Endothelial cell of umbilical vein (primary cell): Measurements from ENCODE around the gene TSPAN10. TPM values are rescaled to one million over a fixed set of nuclear protein-coding genes. Genes with fewer than 3 reads are reported as not detected.

Experiments used
- BruUV-seq: library from RNA; stranded (reverse); fragments of 400-500 nt; replicated peaks from 2 replicates; lab custom pipeline; 2021; lab: Mats Ljungman, UMichigan
- CTCF ChIA-PET: fragments of 300-600, 350-600 bp; sonication (Branson Sonifier 250); formaldehyde crosslinking; loops from one replicate; lab custom pipeline; 2021; ENCODE audit warnings: antibody characterized with exemption, inconsistent platforms; lab: Charles Lee
- POLR2A ChIA-PET: fragments of 300-600, 350-600 bp; sonication (Branson Sonifier 250); formaldehyde crosslinking; loops from one replicate; lab custom pipeline; 2021; ENCODE audit warnings: antibody characterized with exemption, inconsistent platforms; lab: Charles Lee
- DNase-seq: peaks from one replicate; pipeline ENCODE4 v3.0.0-alpha.2; 2011; ENCODE audit warnings: low read depth, low spot score
- FAIRE-seq: peaks from 2 replicates; lab custom pipeline; 2011; peaks lifted over from hg19 to GRCh38; lab: Jason Lieb, UNC
- H2AFZ ChIP-seq: 2 replicates; pipeline ENCODE4 v1.6.0; 2012; ENCODE audit warnings: low read depth, low read length, control low read depth, inconsistent platforms
- H3K27ac ChIP-seq: 2 replicates; pipeline ENCODE4 v1.5.1; 2011; ENCODE audit warnings: low read depth, mild to moderate bottlenecking, control low read depth, low read length, moderate library complexity; ENCODE audit not compliant: insufficient read depth
- H3K27me3 ChIP-seq, 2 experiments: 2 replicates each; pipeline versions ENCODE4 v1.6.0 to v1.6.1; 2011; ENCODE audit warnings: low read length in 2 of 2, mixed read lengths in 1 of 2; ENCODE audit not compliant: control insufficient read depth in 2 of 2, insufficient read depth in 2 of 2
- H3K36me3 ChIP-seq, 2 experiments: 2 replicates in 1 of 2; 3 replicates in 1 of 2; pipeline ENCODE4 v1.5.1; 2011; ENCODE audit warnings: low read length in 2 of 2, mild to moderate bottlenecking in 1 of 2, moderate library complexity in 1 of 2; ENCODE audit not compliant: control insufficient read depth in 2 of 2, insufficient read depth in 2 of 2; ENCODE audit errors: extremely low read depth in 1 of 2
- H3K4me1 ChIP-seq: 3 replicates; pipeline ENCODE4 v1.5.1; 2011; ENCODE audit warnings: mild to moderate bottlenecking, low read length; ENCODE audit not compliant: control insufficient read depth, insufficient read depth; ENCODE audit errors: extremely low read depth
- H3K4me2 ChIP-seq: 2 replicates; pipeline ENCODE4 v1.6.1; 2011; ENCODE audit warnings: low read length, control low read depth, mixed read lengths; ENCODE audit not compliant: insufficient read depth
- H3K4me3 ChIP-seq, 3 experiments: fragments of 200-600 bp in 1 of 3; sonication (generic), shearing (Covaris generic) in 1 of 3; replicated peaks in 1 of 3; 2 replicates each; pipeline ENCODE4 v1.5.1; 2011 to 2016; ENCODE audit warnings: control low read depth in 3 of 3, low read length in 3 of 3, mild to moderate bottlenecking in 2 of 3, inconsistent platforms in 1 of 3, low read depth in 1 of 3, moderate library complexity in 1 of 3; ENCODE audit not compliant: insufficient read depth in 1 of 3
- H3K79me2 ChIP-seq: 2 replicates; pipeline ENCODE4 v1.6.0; 2012; ENCODE audit warnings: low read length, inconsistent platforms; ENCODE audit not compliant: control insufficient read depth, insufficient read depth
- H3K9ac ChIP-seq: replicated peaks from 2 replicates; pipeline ENCODE3; 2011; ENCODE audit warnings: low read length, control low read depth; ENCODE audit not compliant: insufficient read depth; ENCODE audit errors: extremely low read depth
- H3K9me1 ChIP-seq: replicated peaks from 3 replicates; pipeline ENCODE4 v1.6.0; 2011; ENCODE audit warnings: mild to moderate bottlenecking, low read length; ENCODE audit not compliant: control insufficient read depth, insufficient read depth; ENCODE audit errors: extremely low read depth
- H3K9me3 ChIP-seq: replicated peaks from 2 replicates; pipeline ENCODE4 v1.5.1; 2012; ENCODE audit warnings: low read length, inconsistent platforms; ENCODE audit not compliant: control insufficient read depth, insufficient read depth
- H4K20me1 ChIP-seq: replicated peaks from 2 replicates; pipeline ENCODE3; 2011; ENCODE audit warnings: mild to moderate bottlenecking, low read length; ENCODE audit not compliant: control insufficient read depth, insufficient read depth; ENCODE audit errors: extremely low read depth
- GATA2 ChIP-seq: IDR thresholded peaks from 2 replicates; pipeline ENCODE4 v1.7.0; 2011; ENCODE audit warnings: low read depth, mild to moderate bottlenecking, moderate library complexity, mixed read lengths, low read length; ENCODE audit not compliant: insufficient read length, insufficient read depth
- JUN ChIP-seq: IDR thresholded peaks from 2 replicates; pipeline ENCODE4 v1.6.1; 2011; ENCODE audit warnings: borderline replicate concordance, low read depth; ENCODE audit not compliant: insufficient read length, insufficient read depth
- dilution Hi-C: fragments of 300-500 bp; cut with MboI; formaldehyde crosslinking; loops from one replicate; pipeline ENCODE4 v1.15.0; 2019; ENCODE audit warnings: low sequenced_read_pairs; ENCODE audit not compliant: extremely low pct_ligation_motif_present
- intact Hi-C: fragments of 100-400 bp; cut with micrococcal nuclease; formaldehyde crosslinking; loops from one replicate; pipeline ENCODE4 v1.10.0; 2022
- polyA plus RNA-seq, 4 experiments: library from polyadenylated mRNA; depleted of rRNA in 3 of 4; stranded (reverse) in 3 of 4; unstranded in 1 of 4; fragments of >200 nt; gene quantifications; 2 replicates each; pipeline versions ENCODE4 v1.2.1 to v1.2.3, GENCODE V29; 2011 to 2012; ENCODE audit warnings: missing spikeins in 1 of 4
- total RNA-seq: library from RNA; stranded (reverse); gene quantifications from 2 replicates; pipeline ENCODE4 v1.2.3, GENCODE V29; 2021
- TF ChIP-seq, protein P1 (sequence below): IDR thresholded peaks from 2 replicates; pipeline ENCODE4 v1.6.1; 2011; ENCODE audit not compliant: insufficient read depth, insufficient read length
- TF ChIP-seq, protein P2 (sequence below), 2 donors: IDR thresholded peaks; 1 replicate in 1 of 2; 2 replicates in 1 of 2; pipeline ENCODE4 v1.5.1; 2011; ENCODE audit warnings: low read length in 2 of 2, mild to moderate bottlenecking in 2 of 2, moderate library complexity in 2 of 2, control low read depth in 1 of 2, inconsistent platforms in 1 of 2, low read depth in 1 of 2; ENCODE audit not compliant: insufficient read depth in 1 of 2; ENCODE audit errors: extremely low read depth in 1 of 2

Gene TSPAN10
- total and polyA plus RNA-seq, 2 donors (not counting 3 experiments of a cell fraction or from before 2014, with no cell fraction given): 0.91 to 1.1 TPM

DNA sequence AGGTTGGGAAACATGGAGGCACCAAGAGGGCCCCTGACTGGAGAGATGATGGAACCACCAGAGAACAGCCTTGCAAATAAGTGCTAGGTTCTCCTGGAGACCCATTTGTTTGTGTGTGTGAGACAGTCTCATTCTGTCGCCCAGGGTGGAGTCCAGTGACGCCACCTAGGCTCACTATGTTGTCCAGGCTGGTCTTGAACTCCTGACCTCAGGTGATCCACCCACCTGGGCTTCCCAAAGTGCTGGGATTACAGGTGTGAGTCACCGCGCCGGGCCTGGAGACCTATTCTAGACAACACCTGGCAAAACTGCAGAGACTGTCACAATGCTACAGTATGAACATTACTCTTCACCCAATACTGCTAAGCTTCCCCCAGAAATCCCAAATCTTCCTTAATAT is 1.6 kb upstream of the TSPAN10 start:
- H3K9ac ChIP-seq: no peak overlapping the region
- H3K27me3 ChIP-seq: no peaks in the 10 kb centered on the region
- H3K79me2 ChIP-seq: peaks cover 57% of the 10 kb centered on the region
- H3K4me2 ChIP-seq: peak overlapping the region; percentile 89
- H4K20me1 ChIP-seq: peaks cover 6% of the 10 kb centered on the region
- H3K36me3 ChIP-seq: no peaks in the 10 kb centered on the region
- FAIRE-seq (no peak), DNase-seq (no peak)
- dilution Hi-C loops: no loop called here
- no peak overlapping the region for H3K27ac ChIP-seq
- H3K4me1 ChIP-seq: peaks cover 11% of the 10 kb centered on the region
- CTCF ChIA-PET: no interaction called here
- H3K9me3 ChIP-seq: no peaks in the 10 kb centered on the region
- no peak overlapping the region for H2AFZ ChIP-seq
- no peaks in the 10 kb centered on the region for H3K9me1 ChIP-seq
- intact Hi-C loops: no loop called here
- BruUV-seq: no TSS peak
- peak overlapping the region in 1 of 3 experiments; percentile 84 for H3K4me3 ChIP-seq
- TF ChIP-seq, protein P1, sequence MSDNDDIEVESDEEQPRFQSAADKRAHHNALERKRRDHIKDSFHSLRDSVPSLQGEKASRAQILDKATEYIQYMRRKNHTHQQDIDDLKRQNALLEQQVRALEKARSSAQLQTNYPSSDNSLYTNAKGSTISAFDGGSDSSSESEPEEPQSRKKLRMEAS: no peak
- TF ChIP-seq, protein P2, sequence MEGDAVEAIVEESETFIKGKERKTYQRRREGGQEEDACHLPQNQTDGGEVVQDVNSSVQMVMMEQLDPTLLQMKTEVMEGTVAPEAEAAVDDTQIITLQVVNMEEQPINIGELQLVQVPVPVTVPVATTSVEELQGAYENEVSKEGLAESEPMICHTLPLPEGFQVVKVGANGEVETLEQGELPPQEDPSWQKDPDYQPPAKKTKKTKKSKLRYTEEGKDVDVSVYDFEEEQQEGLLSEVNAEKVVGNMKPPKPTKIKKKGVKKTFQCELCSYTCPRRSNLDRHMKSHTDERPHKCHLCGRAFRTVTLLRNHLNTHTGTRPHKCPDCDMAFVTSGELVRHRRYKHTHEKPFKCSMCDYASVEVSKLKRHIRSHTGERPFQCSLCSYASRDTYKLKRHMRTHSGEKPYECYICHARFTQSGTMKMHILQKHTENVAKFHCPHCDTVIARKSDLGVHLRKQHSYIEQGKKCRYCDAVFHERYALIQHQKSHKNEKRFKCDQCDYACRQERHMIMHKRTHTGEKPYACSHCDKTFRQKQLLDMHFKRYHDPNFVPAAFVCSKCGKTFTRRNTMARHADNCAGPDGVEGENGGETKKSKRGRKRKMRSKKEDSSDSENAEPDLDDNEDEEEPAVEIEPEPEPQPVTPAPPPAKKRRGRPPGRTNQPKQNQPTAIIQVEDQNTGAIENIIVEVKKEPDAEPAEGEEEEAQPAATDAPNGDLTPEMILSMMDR (IDR thresholded peaks at IDR 0.05; ENCODE audit: extremely low read depth in 1 of 2, insufficient read depth in 1 of 2, low read depth in 1 of 2, low read length in 2 of 2): no peak
- no peak for TF ChIP-seq GATA2
- TF ChIP-seq JUN: no peak
- POLR2A ChIA-PET: no interaction called here
